Esophagus squamous epithelium (tissue), 4 donors: ENCODE data around the gene TMTC1.

Experiments used
- POLR2A ChIP-seq, 4 donors: fragments of 450-650 bp; IDR thresholded peaks; one replicate each; pipeline ENCODE4 v1.6.1; 2017; ENCODE audit warnings: antibody characterized with exemption in 4 of 4, mild to moderate bottlenecking in 4 of 4, moderate library complexity in 3 of 4
- TF ChIP-seq, protein P1 (sequence below), 6 experiments: fragments of 450-650 bp in 4 of 6; fragments of 200-600 bp in 2 of 6; sonication (generic) in 2 of 6; IDR thresholded peaks; one replicate each; pipeline ENCODE4 v1.5.1; 2016 to 2019; ENCODE audit warnings: antibody characterized with exemption in 6 of 6, mild to moderate bottlenecking in 4 of 6, moderate library complexity in 4 of 6

DNA sequence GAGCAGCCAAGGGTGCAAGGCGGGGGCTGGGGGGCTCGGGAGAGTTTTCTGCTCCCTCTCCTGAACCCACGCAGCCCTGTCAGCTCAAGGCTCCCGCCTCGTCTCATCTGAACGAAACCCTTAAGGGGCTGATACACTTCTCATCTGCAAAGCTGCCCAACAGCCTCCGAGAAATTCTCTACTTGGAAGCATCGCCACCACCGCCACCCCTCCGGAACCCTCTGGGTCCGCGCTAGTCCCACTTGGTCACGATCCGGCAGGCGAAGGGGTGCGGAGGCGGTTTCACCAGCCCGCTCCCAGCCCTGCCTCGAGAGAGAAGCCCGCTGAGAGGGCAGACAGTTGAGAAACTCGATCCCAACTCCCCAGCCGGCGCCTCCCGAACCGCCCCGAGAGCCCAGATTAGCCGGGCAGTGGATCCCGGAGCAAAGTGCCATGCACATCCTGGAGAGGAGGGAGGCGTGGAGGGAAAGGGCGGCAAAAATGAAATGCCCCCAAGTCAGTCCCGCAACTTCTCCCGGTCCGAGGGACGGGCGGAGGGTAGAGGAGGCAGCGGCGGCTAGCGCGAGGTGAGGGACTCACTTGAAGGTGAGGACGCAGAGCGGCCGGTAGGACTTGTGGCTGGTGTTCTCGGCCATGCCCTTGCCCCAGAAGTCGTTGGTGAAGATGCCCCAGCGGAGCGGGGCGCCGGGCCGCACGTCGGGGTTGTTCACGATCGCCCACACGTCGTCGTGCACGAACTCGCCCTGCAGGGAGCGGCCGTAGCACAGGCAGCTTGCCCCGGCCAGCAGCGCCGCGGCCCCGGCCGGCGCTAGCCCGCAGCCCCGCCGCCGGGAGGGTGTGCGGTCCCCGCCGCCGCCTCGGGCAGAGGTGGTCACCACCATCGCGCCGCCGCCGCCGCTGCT is 620 bp downstream of the TMTC1 start:
- TF ChIP-seq, protein P1, sequence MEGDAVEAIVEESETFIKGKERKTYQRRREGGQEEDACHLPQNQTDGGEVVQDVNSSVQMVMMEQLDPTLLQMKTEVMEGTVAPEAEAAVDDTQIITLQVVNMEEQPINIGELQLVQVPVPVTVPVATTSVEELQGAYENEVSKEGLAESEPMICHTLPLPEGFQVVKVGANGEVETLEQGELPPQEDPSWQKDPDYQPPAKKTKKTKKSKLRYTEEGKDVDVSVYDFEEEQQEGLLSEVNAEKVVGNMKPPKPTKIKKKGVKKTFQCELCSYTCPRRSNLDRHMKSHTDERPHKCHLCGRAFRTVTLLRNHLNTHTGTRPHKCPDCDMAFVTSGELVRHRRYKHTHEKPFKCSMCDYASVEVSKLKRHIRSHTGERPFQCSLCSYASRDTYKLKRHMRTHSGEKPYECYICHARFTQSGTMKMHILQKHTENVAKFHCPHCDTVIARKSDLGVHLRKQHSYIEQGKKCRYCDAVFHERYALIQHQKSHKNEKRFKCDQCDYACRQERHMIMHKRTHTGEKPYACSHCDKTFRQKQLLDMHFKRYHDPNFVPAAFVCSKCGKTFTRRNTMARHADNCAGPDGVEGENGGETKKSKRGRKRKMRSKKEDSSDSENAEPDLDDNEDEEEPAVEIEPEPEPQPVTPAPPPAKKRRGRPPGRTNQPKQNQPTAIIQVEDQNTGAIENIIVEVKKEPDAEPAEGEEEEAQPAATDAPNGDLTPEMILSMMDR (IDR thresholded peaks at IDR 0.05): peak in 1 of 6 experiments; percentile 16
- TF ChIP-seq POLR2A (IDR thresholded peaks at IDR 0.05): no peak
